ENCODE measurements around the gene BMPR1A. TPM values are rescaled to one million over a fixed set of nuclear protein-coding genes. Genes with fewer than 3 reads are reported as not detected.

The BMPR1A gene
- total RNA-seq, 6 experiments from 2014 or later: 9.9 to 20.4 (median 12.4) TPM

DNA sequence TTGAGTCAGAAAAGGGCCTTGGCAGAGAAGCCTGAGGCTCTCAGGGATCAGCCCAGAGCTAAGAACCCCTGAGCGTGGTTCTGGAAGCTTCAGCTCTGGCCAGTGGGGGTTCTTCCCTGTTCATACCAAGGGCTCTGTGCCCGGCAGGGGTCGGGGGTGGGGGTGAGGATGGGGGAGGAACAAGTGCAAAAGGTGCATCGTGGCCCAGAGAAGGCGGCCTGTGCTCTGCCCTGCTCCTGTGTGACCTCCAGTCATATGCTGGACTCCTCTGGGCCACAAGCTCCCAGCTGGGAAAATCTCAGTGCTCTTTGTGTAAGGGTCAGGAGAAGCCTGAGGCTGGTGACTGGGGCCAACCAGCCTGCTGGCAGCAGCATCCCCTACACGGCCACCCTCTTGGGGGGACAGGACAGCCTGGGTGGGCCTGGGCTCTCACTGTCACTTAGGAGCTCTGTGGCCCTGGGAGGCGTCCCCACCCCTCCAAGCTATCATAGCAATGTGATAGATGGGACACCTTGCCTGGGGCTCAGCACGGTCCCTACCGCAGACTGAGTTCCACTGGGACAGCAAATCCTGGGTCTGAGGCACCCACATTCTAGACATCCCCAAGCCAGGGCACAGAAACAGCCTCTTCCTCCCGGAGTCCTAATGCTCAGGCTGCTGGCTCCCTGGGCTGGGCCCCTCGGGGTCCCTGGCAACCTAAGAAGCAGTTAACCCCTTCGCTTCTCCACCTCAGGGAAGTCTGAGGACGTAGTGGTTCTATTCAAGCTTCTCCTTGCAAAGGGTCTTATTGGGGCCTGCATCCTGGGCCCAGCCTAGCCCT is 198.5 kb downstream of the BMPR1A start:
- H3K36me3 ChIP-seq: no peaks in the 10 kb centered on the region
- DNase-seq (peak in 1 of 3 donors; percentile 48), ATAC-seq (no peak)
- WGBS (ENCODE audit: insufficient coverage, low coverage, low lambda C conversion rate, missing lambda C conversion rate): 87% methylated on average over 3 of the region's 13 CpGs
- no peaks in the 10 kb centered on the region for H3K27me3 ChIP-seq
- TF ChIP-seq POLR2A (IDR thresholded peaks at IDR 0.05): no peak
- H3K4me3 ChIP-seq: peak overlapping the region in 2 of 3 donors; percentile 16
- H3K4me1 ChIP-seq: peaks cover 0 to 9% (median 4%) of the 10 kb centered on the region in 4 donors
- no peaks in the 10 kb centered on the region for H3K9me3 ChIP-seq
- H3K27ac ChIP-seq: peak overlapping the region in 2 of 3 donors; percentile 12 to 75
- intact Hi-C loops (cut with DNase I): no loop called here

DNA sequence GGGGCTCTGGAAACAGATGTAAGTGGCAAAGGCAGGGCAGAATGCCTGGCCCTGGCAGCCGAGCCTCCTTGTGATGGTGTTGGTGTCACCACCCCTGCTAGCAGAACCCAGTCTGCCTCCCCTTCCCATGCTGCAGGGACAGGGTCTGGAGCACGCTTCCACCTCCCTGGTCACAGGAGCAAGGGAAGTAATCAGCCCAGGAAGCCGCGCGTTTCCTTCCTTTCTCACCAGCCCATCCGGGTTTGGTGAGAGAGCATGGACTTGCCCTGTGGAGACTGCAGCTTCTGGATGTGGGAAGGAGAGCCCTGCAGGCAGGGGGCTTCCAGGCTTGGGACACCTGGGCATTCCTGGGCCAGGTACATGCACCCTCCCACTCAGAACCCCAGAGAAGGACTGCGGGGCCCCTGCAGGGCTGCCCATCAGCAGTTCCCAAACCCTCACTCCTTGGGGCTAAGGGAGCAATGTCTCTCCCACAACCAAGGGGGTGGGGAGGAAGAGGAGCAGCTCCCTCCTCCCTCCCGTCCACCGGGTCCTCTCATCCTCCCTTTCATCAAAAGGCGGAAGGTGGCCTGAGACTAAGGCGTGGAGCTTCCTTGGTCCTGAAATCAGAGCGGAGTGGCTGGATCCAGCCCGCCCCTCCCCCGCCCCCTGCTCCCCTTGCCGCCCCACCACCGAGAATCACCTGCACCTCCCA is 199.2 kb downstream of the BMPR1A start:
- Histone ChIP-seq H3K9me3 (no peaks in the 10 kb centered on the region), H3K27ac (peak overlapping the region in 2 of 3 donors; percentile 57 to 75), H3K4me3 (peak overlapping the region; percentile 16 to 24 (median 16)), H3K36me3 (no peaks in the 10 kb centered on the region), H3K27me3 (no peaks in the 10 kb centered on the region), H3K4me1 (peaks cover 0 to 9% (median 4%) of the 10 kb centered on the region in 4 donors)
- DNase-seq (peak in 2 of 3 donors; percentile 50 to 53), ATAC-seq (peak; percentile 5 to 21 (median 16))
- TF ChIP-seq CTCF (IDR thresholded peaks at IDR 0.05) (no peak), POLR2A (IDR thresholded peaks at IDR 0.05) (no peak)
- intact Hi-C loops (cut with DNase I): no loop called here
- 68% methylated on average over 7 of the region's 16 CpGs for whole genome bisulfite sequencing (ENCODE audit: insufficient coverage, low coverage, low lambda C conversion rate, missing lambda C conversion rate)

DNA sequence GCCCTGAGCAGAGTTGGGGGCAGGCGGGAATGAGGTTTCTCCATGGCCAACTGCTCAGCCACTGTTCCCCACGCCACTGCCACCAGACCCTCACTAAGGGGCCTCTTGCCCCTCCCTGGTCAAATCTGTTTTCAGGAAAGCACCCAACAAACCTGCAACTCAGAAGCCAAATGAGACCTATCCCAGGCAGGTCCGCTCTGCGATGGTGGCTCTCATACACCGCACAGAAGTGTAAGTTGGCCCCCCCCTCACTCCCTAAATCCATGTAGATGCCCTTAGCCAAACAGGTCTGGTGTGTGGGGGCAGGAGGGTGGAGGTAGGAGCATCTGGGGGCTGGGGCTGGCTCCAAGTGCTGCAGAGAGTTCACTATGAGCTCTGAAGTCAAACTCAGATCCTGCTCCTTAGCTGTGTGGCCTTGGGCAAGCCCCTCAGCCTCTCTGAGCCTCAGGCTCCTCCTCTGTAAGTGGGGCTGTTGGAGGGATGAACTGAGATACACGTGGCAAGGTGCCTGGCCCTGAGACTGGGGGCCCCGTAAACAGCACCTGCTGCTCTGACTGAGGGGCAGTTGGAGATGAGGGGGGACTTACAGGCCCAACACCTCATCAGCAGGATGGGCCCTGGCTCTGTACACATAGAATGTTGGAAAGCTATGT is 199.9 kb downstream of the BMPR1A start:
- H3K36me3 ChIP-seq: no peaks in the 10 kb centered on the region
- DNase-seq: peak in 1 of 3 donors; percentile 20
- no peaks in the 10 kb centered on the region for H3K9me3 ChIP-seq
- 80% methylated on average over 1 of the region's 7 CpGs for WGBS (ENCODE audit: insufficient coverage, low coverage, low lambda C conversion rate, missing lambda C conversion rate)
- intact Hi-C loops (cut with DNase I): no loop called here
- TF ChIP-seq POLR2A (IDR thresholded peaks at IDR 0.05): no peak
- TF ChIP-seq CTCF (IDR thresholded peaks at IDR 0.05): no peak
- H3K4me1 ChIP-seq: peaks cover 0 to 9% (median 4%) of the 10 kb centered on the region in 4 donors
- H3K27me3 ChIP-seq: no peaks in the 10 kb centered on the region
- H3K4me3 ChIP-seq: peak overlapping the region; percentile 16 to 24 (median 18)
- peak overlapping the region; percentile 15 to 75 (median 57) for H3K27ac ChIP-seq
- ATAC-seq: no peak

DNA sequence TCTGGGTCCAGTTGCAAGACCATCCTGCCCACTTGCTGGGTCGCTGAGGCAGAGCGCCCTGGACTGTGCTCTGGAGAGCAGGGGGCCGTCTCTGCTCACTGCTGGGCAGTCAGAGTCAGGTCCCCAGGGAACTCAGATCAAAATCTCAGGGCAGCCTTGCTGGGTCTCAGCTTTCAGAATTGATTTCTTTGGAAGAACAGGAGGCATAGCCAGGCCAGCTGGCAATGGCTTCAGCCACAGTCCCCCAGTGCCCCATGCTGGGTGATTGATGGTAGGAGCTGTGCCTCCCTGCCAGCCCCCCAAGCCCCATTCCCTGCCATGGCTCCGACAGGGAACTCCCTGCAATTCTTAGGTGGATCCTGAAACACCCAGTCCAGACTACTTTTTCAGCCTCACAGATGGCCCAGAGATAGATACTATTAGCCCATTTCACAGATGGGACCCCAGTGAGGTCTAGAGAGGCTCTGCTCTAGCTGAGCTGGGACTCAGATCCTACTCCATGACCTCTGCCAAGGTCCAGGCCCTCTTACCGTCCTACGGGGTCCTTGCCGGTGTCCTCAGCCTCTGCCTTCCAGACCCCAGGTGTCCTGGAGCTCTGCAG is 200.5 kb downstream of the BMPR1A start:
- WGBS (ENCODE audit: insufficient coverage, low coverage, low lambda C conversion rate, missing lambda C conversion rate): 41% methylated on average over 2 of the region's 7 CpGs
- no peak for ATAC-seq
- peak overlapping the region; percentile 15 to 75 (median 57) for H3K27ac ChIP-seq
- DNase-seq: peak in 1 of 3 donors; percentile 36
- no peaks in the 10 kb centered on the region for H3K9me3 ChIP-seq
- no peak for TF ChIP-seq CTCF (IDR thresholded peaks at IDR 0.05)
- no peak for TF ChIP-seq POLR2A (IDR thresholded peaks at IDR 0.05)
- peaks cover 0 to 9% (median 4%) of the 10 kb centered on the region in 4 donors for H3K4me1 ChIP-seq
- peak overlapping the region; percentile 16 to 24 (median 18) for H3K4me3 ChIP-seq
- no peaks in the 10 kb centered on the region for H3K27me3 ChIP-seq
- no peaks in the 10 kb centered on the region for H3K36me3 ChIP-seq
- intact Hi-C loops (cut with DNase I): no loop called here

All from right lobe of liver (tissue), 6 donors.